ENCODE results near the gene RPTOR.
A peak's percentile ranks its signal among the peaks of the same experiment; 100 is the strongest.

RPTOR gene

GRCh38 chr17:80847496-80848230 is 303.0 kb downstream of the RPTOR start:
- DNase-seq (ENCODE audit: low read depth) = no peak

DNA sequence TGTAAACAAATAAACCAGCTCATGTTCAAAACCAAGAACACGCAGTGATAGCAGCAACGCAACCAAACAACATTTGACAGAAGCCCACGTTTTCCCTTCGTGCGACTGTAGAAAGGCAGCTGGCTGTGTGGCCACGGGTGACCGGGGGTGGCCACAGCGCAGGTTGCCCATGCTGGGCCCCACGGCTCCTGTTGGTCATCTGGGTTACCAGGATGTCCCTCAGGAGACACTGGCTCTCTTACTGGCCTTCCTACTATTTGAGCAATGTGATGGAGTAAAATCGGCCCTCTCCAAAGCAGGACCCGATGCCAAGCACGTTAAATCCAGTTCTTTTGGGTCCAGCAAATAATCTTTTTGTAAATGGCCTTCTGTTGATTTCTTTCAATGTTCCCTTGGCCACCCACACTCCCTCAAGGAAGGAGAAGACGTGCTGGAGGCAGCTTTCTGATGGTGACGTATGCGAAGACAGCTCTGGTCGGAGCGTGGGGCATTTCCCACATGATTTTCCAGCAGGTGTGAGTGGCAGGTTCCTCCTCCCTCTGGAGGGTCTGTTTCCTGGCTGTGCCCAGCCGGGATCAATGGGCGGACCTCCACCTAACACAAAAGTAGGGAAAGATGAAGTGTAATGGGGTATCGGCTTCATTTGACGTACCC is 303.9 kb downstream of the RPTOR start:
- DNase-seq (ENCODE audit: low read depth) = no peak

DNA sequence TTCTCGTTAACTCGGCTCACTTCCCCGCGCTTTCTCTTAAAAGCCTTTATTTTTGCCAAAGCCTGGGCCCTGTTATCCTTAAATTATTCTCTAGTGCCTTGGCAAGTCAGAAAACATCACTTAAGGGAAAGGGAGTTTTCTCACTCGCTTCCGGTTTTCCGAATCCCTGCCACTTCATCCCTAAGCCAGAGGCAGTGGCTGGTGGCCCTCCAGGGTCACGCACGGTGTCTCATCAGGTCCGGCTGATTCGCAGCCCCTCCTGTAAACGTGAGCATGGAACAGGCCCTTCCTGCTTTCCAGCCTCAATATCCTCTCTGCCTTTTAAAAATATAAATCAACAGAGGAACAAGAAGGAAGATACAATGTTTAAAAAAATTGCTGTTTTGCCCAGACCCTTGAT is 304.5 kb downstream of the RPTOR start:
- DNase-seq (ENCODE audit: low read depth) = no peak

DNA sequence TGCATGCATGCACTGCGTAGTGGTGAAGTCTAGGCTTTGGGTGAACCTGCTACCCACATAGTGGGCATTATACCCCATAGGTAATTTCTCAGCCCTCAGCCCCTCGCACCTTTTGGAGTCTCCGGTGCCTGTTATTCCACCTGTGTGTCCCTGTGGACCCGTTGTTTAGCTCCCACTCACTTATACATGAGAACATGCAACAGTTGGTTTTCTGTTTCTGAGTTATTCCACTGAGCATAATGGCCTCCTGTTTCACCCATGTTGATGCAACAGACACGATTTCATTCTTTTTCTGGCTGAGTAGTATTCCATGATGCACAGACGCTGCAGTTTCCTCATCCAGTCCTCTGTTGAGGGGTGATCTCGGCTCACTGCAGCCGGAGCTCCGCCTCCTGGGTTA is 305.5 kb downstream of the RPTOR start:
- no peak for DNase-seq (ENCODE audit: low read depth)

GRCh38 chr17:80850817-80851216 is 306.2 kb downstream of the RPTOR start:
- DNase-seq (ENCODE audit: low read depth) = no peak

DNA sequence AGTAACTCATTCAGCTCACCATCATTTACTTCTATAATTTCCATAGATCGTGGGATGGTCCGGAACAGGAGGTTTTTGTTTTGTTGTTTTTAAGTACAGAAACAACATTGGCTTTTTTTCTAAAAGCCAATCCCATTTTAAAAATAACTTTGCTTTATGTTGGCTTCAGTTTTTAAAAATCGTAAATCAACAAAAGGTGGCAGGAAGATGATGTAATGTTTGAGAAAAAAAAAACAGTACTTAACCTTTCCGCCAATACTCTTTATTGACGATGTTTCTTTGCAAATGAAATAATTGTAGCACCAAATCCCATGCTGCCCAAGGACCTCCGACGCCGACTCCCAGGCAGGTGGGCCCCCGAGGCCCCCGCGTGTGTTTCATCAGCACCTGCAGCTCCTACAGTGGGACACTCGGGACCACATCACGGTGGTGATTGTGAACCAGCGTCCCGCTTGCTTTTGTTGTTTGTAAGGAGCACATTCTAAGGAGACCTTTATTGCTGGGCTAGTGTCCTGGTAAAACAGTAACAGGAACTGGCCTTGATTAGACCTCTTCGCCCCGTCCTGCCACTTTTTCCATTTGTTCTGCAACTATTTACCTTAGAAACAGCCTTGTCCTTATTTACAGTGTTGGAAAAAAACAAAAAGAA is 306.8 kb downstream of the RPTOR start:
- DNase-seq (ENCODE audit: low read depth) = no peak

- no peak for DNase-seq (ENCODE audit: low read depth)
These were observed 307.9 kb downstream of the RPTOR start for GRCh38 chr17:80852476-80853015.

DNA sequence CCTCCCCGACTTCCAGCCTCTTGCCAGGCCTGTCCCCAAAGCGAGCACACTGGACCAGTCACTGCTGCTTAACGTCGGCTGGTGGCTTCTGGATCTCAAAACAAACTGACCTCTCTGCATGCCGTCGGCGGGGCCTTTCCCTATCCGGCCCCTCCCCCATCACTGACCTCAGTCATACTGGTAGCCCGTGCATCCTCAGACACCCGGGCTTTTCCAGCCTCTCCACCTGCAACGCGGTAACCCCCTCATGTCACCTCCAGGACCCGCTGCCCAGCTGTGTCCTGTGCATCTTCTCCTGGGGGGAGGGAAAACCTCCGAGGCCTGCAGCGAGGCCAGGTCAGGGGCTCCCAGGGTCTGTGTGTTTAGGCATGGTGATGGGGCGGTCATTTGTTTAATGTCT is 308.4 kb downstream of the RPTOR start:
- DNase-seq (ENCODE audit: low read depth) = no peak

- DNase-seq (ENCODE audit: low read depth) = no peak
These were observed 309.6 kb downstream of the RPTOR start for GRCh38 chr17:80854220-80854619.

DNA sequence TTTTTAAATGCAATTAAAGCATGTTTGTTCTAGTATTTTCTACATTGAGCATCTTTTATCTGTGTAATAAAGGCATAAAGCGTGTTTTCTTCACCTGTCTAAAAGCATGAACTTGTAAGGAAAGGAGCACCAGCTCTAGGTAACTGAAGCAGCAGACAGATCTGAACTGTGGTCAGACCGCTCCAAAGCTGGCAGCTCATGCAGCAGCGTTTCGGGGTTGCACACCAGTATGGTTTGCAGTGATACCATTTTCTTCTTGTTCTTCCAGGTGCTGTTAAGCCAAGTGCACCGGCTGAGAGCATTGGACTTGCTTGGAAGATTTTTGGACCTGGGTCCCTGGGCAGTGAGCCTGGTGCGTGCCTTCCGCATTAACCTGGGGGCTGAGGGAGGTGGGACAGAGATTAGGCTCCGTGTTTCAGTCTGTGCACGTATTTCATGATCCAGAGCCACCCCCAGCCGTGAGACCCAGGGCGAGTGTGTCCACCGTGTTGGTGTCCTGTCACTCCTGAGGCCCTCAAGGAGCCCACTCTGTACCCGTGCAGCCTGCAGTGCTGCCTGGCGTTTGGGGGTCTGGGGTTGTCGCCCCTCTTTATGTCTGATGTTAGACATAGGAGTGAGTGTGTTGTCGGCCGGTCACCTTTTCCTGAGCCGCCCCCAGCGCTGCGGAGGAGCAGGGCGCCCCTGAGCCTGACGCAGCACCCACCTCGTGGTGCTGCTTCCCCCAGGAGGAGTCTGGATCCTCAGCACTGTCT is 310.7 kb downstream of the RPTOR start:
- DNase-seq (ENCODE audit: low read depth) = no peak

GRCh38 chr17:80855948-80856862 is 311.6 kb downstream of the RPTOR start:
- DNase-seq (ENCODE audit: low read depth) = peak; percentile 97

DNA sequence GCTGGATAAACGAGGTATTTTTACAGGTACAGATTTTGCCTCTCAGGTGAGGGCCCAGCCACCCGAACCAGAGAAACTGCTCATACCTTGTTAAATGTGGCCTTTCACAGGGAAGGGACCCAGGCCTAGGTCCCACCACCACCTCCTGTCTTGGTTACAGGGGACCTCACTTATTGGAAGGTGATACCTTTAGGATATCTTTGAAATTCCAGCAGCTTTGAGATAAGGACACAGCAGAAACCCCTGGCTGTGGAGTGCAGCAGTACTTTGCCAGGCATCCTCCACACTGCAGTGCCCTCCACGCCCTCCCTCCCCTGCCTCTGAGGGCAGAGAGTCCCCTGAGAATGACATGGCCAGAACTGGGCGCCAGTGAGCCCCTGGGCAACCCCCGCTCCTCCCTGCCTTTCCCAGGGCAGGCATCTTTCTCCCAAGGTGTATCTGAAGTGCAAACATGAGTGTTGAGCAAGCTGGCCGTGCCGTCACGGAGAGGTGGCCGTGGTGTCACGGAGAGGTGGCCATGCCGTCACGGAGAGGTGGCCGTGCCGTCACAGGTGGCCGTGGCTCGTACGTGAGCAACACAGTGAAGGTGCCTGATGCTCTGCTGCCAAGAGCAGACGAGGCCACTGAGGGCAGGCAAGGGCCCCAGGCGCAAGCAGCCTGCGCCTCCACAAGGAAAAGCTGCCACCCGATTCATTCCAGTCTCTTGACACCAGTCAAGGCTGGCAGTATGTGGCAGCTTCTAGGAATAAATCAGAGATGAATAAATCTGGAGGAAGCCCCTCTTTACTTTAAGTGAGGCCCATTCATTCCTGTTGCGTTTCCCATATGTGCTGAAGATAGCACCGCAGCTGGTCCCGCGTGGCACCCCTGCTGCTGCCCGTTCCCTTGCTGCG is 312.5 kb downstream of the RPTOR start:
- DNase-seq (ENCODE audit: low read depth) = no peak

- no peak for DNase-seq (ENCODE audit: low read depth)
These were observed 313.1 kb downstream of the RPTOR start for GRCh38 chr17:80857756-80858171.

- no peak for DNase-seq (ENCODE audit: low read depth)
These were observed 313.8 kb downstream of the RPTOR start for GRCh38 chr17:80858301-80859001.

DNA sequence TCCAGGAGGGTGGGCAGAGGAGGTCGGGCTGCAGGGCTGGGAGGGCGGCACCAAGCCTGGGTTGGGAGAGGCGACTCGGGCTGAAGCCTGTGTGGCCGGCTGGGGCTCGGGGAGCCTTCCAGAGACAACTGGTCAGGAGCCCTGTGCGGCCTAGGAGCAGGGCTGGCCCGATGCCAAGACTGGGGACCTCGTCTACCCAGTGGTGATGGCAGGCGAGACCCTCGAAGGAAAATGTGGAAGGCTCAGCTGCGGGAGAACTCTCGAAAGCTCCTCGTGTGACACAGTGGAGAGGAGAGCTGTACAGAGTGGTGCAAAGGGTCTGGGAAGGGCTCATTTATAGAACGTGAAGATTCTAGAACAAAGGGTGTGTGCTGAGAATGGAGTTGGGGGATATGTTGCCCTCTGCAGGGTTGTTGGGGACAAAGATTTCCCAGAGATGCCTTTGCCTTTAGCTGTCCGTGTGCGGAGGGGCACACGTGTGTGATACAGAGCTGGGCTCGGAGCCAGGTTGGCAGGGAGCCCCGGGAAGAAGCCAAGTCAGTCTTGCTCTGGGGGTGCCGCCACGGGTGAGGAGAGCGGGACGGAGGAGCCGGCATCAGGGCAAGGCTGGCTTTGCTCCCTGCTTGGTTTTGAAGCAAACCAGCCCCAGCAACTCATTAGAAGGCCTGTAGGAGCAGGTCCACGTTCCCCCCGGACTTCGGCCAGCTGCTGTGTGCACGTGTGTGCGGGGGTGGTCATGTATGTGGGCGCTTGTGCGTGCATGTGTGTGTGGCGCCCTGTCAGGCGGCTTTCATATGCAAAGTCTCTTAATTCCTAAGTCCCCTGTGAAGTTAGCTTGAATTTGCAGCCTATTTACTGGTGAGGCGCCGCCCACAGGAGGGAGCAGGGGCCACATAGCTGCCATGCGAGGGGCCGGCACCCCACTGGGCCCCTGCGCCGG is 314.6 kb downstream of the RPTOR start:
- peak; percentile 76 for DNase-seq (ENCODE audit: low read depth)

DNA sequence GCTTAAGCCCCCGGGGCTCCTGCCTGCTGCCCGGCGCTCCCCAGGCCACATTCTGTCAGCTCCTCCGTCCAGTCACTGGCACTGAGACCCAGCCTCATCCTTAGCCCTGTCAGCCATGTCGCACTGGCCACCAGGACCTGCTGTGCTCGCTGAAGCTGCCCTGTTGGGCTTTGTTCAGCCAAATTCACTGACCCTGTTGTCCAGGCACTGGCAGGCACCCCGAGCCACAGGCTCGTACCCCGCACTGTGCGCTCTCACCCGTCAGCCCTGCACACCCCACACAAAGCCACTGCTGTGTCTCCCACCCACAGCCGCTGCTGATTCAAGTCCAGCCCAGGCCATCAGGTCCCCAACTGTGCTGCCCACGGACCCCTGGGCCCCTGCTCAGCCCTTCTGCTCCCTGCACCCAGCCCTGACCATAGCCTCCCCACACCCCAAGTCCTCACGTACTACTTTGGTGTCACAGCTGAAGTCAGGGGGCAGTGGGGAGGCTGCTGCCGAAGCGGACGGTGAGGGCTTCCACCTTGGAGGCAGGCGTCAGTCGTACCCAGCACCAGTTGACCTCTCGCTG is 315.5 kb downstream of the RPTOR start:
- DNase-seq (ENCODE audit: low read depth) = no peak

DNA sequence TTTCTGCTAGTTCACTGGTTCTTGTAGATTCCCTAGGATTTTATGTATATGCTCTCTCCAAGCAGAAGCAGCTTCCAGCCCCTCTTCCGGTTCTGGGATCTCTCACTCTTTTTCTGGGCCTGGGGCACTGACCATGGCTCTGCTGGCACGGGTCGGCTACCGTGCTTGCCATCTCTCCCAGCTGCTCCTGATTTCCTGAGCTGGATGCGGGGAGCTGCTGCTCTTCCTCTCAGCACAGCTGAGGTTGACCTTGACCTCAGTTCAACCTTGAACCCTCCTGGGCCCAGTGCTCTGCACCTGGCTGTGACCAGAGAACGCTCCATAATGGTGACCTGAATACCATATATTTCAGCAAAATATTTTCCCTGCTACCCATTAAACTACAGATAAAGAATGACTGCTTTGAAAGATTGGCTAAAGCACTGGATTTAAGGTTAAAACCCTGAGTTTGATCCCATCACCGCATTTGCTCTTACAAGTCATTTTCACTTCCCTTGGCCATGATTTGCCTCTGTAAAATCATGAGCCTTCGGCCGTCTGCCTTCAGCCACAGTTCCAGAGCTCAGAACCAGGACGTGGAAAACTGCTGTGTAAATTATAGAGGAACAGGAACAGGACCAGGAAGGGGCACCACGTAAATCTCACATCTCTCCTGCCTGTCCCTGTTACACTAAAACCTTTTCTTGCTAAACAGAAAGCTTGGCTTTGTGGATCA is 316.2 kb downstream of the RPTOR start:
- no peak for DNase-seq (ENCODE audit: low read depth)
